GM18907 (cell line): ENCODE data around the gene SURF1.
"Not testable (repeated sequence)": the region's sequence is repeated elsewhere in the genome, so short reads cannot be mapped to it uniquely, and the experiment has no call there.

ENCODE experiments used
- ATAC-seq: cut with Tn5 transposase; IDR thresholded peaks from one replicate; pipeline ENCODE4 v1.9.1; 2021; ENCODE audit warnings: mild to moderate bottlenecking, moderate library complexity; ENCODE audit not compliant: unreplicated experiment

Gene SURF1

GRCh38 chr9:133346021-133346785 lies 10.1 kb downstream of the SURF1 start:
- no peak for ATAC-seq

GRCh38 chr9:133345596-133345995 lies 10.7 kb downstream of the SURF1 start:
- ATAC-seq: no peak

- ATAC-seq: no peak
Observed at GRCh38 chr9:133344979-133345378, 11.3 kb downstream of the SURF1 start.

GRCh38 chr9:133344071-133344470 lies 12.2 kb downstream of the SURF1 start:
- no peak for ATAC-seq

- no peak for ATAC-seq
Observed at GRCh38 chr9:133342570-133342969, 13.7 kb downstream of the SURF1 start.

DNA sequence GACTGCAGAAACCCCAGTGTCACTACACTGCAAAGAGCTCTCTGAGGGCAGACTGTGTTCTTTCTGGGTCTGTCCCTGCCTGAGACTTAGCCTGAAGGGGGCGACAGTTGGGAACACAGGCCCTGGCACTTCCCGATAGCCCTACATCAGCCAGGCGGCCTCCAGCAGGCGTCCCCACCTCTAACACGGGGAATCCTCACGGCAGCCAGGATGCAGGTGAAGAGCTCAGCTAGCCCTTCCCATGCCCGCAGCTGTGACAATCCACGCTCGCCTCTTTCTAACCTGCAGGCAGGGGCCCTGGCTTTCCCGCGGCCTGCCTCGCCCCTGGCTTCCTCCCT lies 14.2 kb downstream of the SURF1 start:
- no peak for ATAC-seq

DNA sequence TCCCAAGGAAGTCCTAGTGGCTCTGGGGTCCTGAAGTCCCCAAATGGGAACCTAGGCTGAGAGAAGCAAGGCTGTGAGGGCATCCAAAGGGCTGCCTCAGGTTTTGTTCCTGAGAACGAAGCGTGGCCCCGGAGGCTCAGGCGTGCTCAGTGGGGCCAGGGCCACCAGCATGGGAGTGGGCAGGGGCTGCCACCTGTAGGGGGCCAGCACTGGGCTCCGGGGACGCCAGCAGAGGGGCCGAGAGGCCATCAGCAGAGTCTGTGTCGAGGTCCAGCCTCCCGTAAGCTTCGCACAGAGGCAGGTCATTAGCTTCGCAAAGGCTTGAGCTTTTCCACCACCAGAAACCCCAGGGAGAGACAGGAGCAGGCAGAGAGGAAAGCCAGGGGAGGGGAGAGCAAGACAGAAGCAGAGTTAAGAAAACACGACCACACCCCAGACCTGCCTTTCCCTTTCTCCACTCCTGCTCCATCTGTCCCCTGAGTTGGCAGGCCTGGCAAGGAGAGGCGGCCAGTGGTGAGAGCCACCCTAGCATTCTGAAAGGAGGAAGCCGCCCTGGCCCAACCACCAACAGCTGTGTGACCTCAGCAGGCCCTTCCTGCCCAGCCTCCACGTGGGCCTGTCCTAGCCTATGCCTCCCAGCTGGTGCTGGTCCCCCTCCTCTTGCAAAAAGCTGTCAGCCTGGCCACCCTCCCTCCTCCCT lies 14.8 kb downstream of the SURF1 start:
- ATAC-seq: no peak

DNA sequence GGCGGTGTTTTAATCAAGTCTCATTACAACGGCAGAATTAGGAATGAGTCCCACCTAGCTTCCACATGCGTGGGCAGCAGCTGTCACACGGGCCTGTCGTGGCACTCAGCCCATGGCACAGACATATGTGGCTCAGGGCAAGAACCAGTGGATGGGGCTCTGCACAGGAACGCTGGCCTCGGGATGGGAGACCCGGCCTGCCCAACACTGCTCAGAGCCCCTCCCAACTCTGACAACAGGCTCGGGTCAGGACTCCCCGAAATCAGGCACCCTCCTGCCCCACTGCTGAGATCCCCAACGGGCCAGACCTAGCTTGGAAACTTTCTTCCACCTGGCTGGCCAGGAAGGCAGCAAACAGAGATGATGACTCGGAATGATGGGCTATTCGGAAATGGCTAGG lies 15.4 kb downstream of the SURF1 start:
- ATAC-seq: no peak

GRCh38 chr9:133340256-133340655 lies 16.0 kb downstream of the SURF1 start:
- ATAC-seq: no peak

- ATAC-seq: no peak
Observed at GRCh38 chr9:133339641-133340040, 16.6 kb downstream of the SURF1 start.

DNA sequence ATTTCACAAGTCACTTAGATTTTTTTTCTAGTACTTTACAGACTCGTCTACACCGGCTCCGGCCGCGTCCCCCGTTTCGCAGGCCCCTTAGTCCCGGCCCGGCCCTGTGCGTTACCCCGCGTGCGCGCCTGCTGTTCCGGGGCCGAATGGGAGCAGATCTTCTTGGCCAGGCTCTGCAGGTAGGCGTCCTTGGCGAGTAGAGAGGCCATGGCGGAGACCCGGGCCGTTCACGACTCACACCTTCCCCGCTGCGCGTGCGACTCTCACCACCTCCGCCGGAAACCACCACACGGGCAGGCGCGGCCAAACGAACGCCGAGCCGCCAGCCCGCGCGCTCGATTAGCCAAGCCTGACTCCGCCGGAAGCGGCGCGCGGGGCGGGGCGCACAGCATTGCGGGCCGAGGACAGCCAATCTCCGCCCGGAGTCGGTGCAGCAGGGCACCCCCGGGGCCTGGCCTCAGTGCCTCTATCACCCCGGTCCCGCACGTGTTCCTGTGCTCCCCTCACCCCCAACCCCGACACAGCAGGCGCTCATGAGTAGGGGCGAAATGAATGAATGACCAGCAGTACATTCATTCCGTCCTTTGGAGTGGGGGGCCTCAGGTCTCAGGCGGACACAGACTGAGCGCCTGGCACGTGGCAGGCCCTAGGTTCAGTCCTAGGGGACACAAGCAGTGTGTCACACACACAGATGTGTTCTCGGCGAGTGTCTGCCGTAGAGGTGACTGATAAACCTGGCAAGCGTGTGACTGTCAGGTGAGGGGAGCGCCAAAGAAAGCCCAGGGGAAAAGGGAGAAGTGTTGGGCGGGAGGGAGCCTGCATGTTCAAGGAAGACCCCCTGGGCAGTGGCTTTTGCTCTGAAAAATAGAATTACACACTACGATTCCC lies 20.1 kb downstream of the SURF1 start, which contains the start of gene SURF6:
TSS of gene SURF6 (minus strand) at position 265 of the 888 bp plus-strand sequence. CDS start at position 209, 56 bp downstream.
- ATAC-seq: peak; percentile 82

GRCh38 chr9:133334888-133335287 lies 21.4 kb downstream of the SURF1 start:
- not testable (repeated sequence) for ATAC-seq

GRCh38 chr9:133334161-133334560 lies 22.1 kb downstream of the SURF1 start:
- ATAC-seq: no peak

DNA sequence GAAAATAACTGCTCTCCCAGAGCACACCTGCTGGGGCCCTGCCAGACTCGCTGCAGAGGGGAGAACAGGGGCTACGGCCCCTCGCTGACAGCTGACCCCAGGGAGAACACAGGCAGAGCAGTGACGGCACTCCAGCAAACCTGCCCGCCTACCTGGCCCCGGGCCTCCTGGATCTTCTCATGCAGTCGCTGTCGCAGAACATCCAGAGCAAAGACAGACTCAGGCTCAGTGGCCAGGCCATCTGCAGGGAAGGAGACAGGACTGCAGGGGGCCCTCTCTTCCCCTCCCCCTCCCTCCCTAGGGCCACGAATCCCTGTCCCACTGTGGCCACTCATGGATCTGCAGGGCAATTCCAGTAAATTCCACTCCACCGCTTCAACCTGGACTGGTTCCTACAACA lies 22.7 kb downstream of the SURF1 start:
- ATAC-seq: no peak

DNA sequence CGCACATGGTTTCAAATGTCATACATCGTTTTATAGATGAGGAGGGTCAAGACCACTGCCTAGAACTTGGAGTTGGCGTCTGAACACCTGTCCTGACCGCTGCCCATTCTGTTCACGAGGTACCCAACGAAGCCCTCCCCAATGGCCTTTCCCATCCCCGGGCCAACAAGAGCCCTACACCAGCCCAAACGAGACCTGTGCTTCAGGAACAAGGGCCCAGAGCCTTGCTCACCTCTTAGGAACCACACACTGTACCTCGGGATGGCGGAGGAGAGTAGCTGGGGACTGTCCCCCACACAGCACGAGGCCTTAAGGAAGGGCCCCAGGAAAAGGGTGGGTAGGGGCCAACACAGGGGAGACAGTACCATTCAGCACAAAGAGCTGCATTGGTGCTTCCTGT lies 23.3 kb downstream of the SURF1 start:
- no peak for ATAC-seq

GRCh38 chr9:133332381-133332730 lies 23.9 kb downstream of the SURF1 start:
- ATAC-seq: no peak

GRCh38 chr9:133331641-133332380 lies 24.5 kb downstream of the SURF1 start:
- no peak for ATAC-seq

DNA sequence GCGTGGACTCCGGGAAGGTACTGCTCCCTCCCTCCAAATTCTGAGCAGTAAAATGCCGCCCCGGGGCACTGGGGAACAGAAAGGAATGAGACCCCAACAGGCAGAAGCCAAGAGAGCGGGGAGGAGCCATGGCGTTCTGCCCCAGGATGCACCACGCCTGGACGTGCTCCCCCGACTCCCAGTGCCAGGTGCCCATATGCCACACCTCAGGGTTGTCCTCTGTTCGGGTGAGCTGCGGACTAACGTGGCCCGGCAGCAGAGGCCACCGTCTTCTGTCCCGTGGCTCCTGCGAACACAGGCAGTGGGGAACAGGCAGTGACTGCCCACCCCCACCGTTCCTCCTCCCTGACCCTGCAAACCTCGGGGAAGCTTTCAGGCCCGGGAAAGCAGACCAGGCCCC lies 25.1 kb downstream of the SURF1 start:
- no peak for ATAC-seq

DNA sequence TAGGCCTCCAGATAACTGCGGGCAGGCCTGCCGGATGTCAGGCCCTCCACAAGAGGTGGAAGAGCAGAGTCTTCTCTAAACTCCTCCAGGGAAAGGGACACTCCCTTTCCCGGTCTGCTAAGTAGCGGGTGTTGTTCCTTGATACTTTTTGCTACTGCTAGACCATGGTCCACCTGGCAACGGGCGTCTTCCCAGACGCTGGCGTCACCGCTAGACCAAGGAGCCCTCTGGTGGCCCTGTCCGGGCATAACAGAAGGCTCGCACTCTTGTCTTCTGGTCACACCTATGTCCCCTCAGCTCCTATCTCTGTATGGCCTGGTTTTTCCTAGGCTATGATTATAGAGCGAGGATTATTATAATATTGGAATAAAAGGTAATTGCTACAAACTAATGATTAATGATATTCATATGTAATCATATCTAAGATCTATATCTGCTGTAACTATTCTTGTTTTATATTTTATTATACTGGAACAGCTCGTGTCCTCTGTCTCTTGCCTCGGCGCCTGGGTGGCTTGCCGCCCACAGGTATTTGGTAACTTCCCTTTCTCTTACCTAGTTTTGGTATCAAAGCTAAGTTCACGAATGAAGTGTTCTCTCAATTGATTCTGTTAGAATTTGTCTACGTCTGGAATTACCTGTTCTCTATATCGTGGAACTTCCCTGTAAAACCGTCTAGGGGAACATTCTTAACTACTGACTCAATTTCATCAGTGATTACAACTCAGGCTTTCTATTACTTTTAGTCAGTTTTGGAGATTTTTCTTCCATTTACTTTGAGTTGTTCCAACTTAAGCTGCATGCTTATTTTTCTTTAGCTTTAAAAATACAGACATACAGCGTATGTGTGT lies 26.8 kb downstream of the SURF1 start:
- ATAC-seq: not testable (repeated sequence)
